ENCODE data around the gene HMGN1.

The HMGN1 gene

GRCh38 chr21:39296891-39297290 is 52.0 kb downstream of the HMGN1 start:
- no peak for DNase-seq (ENCODE audit: low spot score)
